BJ (cell line): ENCODE measurements around the gene IFRD2. TPM values are rescaled to one million over a fixed set of nuclear protein-coding genes. Genes with fewer than 3 reads are reported as not detected.
"Not testable (repeated sequence)": the region's sequence is repeated elsewhere in the genome, so short reads cannot be mapped to it uniquely, and the experiment has no call there.

Source experiments
- CTCF ChIA-PET: fragments of 350-600 bp; formaldehyde crosslinking; extraction: SDS; loops from one replicate; lab custom pipeline; 2021; ENCODE audit warnings: antibody characterized with exemption, inconsistent platforms; lab: Yijun Ruan, JAX
- POLR2A ChIA-PET: fragments of 300-600 bp; sonication (Branson Sonifier 250); formaldehyde crosslinking; extraction: SDS; loops from one replicate; lab custom pipeline; 2021; ENCODE audit warnings: antibody characterized with exemption; lab: Charles Lee
- DNase-seq: peaks from one replicate; pipeline ENCODE4 v3.0.0-alpha.2; 2011; ENCODE audit warnings: low read depth
- H3K27me3 ChIP-seq: 2 replicates; pipeline ENCODE4 v1.6.0; 2011; ENCODE audit warnings: low read length; ENCODE audit not compliant: control insufficient read depth, insufficient read depth
- H3K36me3 ChIP-seq: 2 replicates; pipeline ENCODE4 v1.5.1; 2011; ENCODE audit warnings: low read length; ENCODE audit not compliant: control insufficient read depth, insufficient read depth
- H3K4me3 ChIP-seq: 2 replicates; pipeline ENCODE4 v1.5.1; 2011; ENCODE audit warnings: low read depth, mild to moderate bottlenecking, control low read depth, low read length
- polyA plus RNA-seq: library from polyadenylated mRNA; depleted of rRNA; stranded (reverse); fragments of >200 nt; gene quantifications from 2 replicates; pipeline ENCODE4 v1.2.3, GENCODE V29; 2011
- TF ChIP-seq, protein P1 (sequence below): IDR thresholded peaks from 2 replicates; pipeline ENCODE4 v1.5.1; 2011; ENCODE audit warnings: low read depth, mild to moderate bottlenecking, control low read depth, inconsistent platforms, low read length, moderate library complexity; ENCODE audit not compliant: insufficient read depth

IFRD2 gene
- polyA plus RNA-seq, 1 experiment, result 56.7 TPM

DNA sequence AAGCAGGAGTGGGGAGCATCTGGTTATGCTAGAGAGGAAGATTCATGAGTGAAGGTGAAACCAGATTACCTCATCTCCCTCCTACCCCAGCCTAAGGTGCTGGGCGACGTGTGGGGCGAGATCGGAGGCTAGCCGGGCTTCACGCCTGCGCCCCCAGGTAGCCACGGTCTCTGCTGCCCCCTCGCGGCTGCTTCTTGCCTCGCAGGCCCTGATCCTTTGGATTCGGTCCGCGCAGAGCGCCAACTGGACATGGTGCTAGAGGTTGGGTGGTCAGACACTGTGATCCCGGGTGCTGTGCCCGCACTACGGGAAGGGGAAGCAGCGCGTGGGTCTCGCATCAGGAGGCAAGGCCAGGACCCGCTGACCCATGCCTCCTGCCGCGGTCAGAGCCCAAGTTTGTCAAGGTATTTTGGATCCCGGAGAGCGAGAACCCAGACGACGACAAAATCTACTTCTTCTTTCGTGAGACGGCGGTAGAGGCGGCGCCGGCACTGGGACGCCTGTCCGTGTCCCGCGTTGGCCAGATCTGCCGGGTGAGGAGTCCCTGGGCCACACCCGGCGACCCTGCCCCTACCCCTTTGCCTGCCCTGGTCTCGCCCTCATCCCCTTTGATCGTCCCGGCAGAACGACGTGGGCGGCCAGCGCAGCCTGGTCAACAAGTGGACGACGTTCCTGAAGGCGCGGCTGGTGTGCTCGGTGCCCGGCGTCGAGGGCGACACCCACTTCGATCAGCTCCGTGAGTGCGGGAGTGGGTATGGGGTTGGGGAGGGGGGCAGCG is 19.1 kb downstream of the IFRD2 start:
- TF ChIP-seq, protein P1, sequence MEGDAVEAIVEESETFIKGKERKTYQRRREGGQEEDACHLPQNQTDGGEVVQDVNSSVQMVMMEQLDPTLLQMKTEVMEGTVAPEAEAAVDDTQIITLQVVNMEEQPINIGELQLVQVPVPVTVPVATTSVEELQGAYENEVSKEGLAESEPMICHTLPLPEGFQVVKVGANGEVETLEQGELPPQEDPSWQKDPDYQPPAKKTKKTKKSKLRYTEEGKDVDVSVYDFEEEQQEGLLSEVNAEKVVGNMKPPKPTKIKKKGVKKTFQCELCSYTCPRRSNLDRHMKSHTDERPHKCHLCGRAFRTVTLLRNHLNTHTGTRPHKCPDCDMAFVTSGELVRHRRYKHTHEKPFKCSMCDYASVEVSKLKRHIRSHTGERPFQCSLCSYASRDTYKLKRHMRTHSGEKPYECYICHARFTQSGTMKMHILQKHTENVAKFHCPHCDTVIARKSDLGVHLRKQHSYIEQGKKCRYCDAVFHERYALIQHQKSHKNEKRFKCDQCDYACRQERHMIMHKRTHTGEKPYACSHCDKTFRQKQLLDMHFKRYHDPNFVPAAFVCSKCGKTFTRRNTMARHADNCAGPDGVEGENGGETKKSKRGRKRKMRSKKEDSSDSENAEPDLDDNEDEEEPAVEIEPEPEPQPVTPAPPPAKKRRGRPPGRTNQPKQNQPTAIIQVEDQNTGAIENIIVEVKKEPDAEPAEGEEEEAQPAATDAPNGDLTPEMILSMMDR, result peak; percentile 97
- POLR2A ChIA-PET, result interaction anchor here (0.6 kb wide), 2 partner anchors 38 to 46 kb away, joined by 4 to 12 read pairs; no protein-coding TSS in a partner anchor
- DNase-seq, result no peak
- Histone ChIP-seq H3K4me3 (no peak overlapping the region), H3K36me3 (peaks cover 29% of the 10 kb centered on the region), H3K27me3 (no peaks in the 10 kb centered on the region)
- CTCF ChIA-PET, result interaction anchor here (0.6 to 6.0 kb wide), 11 partner anchors 12 to 80 kb away, joined by 3 to 58 read pairs (median 3); partner anchors contain the start of genes GNAT1 and IFRD2

DNA sequence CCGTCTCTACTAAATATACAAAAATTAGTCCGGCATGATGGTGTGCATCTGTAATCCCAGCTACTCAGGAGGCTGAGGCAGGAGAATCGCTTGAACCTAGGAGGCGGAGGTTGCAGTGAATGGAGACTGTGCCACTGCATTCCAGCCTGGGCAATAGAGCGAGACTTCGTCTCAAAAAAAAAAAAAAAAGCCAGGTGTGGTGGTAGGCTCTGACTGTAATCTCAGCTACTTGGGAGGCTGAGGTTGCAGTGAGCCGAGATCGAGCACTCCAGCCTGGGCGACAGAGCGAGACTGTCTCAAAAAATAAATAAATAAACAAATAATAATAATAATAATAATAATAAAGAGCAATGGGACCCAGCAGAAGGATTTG is 19.7 kb downstream of the IFRD2 start:
- not testable (repeated sequence) for DNase-seq, H3K4me3 ChIP-seq, H3K27me3 ChIP-seq
- CTCF ChIA-PET, result interaction anchor here (0.7 to 6.0 kb wide), 8 partner anchors 8 to 80 kb away, joined by 3 to 58 read pairs (median 4); partner anchors contain the start of genes GNAT1 and IFRD2
- POLR2A ChIA-PET, result interaction anchor here (0.6 kb wide), 1 partner anchor 46 kb away, joined by 12 read pairs; no protein-coding TSS in a partner anchor
- peaks cover 27% of the 10 kb centered on the region for H3K36me3 ChIP-seq

- POLR2A ChIA-PET, result no interaction called here
These were observed 20.8 kb downstream of the IFRD2 start for GRCh38 chr3:50271314-50271936.

DNA sequence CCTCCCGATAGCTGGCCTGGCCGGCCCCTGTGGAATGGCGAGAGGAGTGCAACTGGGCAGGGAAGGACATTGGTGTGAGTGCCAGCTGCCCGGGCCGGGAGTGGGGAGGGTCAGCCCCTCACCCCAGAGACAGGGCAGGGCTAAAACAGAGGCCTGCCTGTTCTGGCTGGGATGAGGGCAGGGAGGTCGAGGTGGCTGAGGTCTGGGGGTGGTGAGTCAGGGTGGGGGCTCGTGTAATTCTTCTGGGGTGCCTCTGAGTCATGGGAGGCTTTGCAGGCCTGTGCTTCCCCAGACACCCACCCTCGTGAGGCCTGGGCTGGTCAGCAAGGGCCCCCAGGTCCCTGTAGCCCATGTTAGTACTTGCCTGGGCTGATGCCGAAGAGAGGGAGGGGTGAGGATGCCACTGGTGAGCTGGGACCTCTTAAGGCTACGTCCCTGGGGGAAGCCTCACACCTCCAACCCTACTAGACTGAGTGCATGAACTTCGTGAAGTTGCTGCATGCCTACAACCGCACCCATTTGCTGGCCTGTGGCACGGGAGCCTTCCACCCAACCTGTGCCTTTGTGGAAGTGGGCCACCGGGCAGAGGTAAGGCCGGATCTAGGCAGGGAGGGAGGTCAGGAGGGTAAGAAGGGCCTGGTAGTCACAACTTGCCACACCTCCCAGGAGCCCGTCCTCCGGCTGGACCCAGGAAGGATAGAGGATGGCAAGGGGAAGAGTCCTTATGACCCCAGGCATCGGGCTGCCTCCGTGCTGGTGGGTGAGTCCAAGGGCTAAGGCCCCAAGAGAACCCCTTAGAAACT is 21.6 kb downstream of the IFRD2 start:
- DNase-seq, result no peak
- POLR2A ChIA-PET, result no interaction called here
- no peaks in the 10 kb centered on the region for H3K27me3 ChIP-seq
- CTCF ChIA-PET, result interaction anchor here (0.6 to 6.0 kb wide), 11 partner anchors 10 to 148 kb away, joined by 3 to 58 read pairs (median 6); partner anchors contain the start of genes GNAI2, GNAT1 and TUSC2
- TF ChIP-seq, protein P1, result no peak
- H3K4me3 ChIP-seq, result peak overlapping the region; percentile 50
- peaks cover 19% of the 10 kb centered on the region for H3K36me3 ChIP-seq

More at GRCh38 chr3:50271314-50271936, 20.8 kb downstream of the IFRD2 start:
- CTCF ChIA-PET, result interaction anchor here (1.0 to 6.0 kb wide), 7 partner anchors 10 to 149 kb away, joined by 3 to 58 read pairs (median 6); partner anchors contain the start of genes GNAT1 and IFRD2
- H3K4me3 ChIP-seq, result no peak overlapping the region
- H3K27me3 ChIP-seq, result no peaks in the 10 kb centered on the region
- H3K36me3 ChIP-seq, result peaks cover 23% of the 10 kb centered on the region
- no peak for DNase-seq
- TF ChIP-seq, protein P1, result no peak

- DNase-seq, result no peak
- POLR2A ChIA-PET, result interaction anchor here (0.5 kb wide), 1 partner anchor 29 kb away, joined by 4 read pairs; the partner anchor contains the start of genes HYAL3 and NAA80
- Histone ChIP-seq H3K36me3 (peaks cover 14% of the 10 kb centered on the region), H3K4me3 (peak overlapping the region; percentile 50), H3K27me3 (no peaks in the 10 kb centered on the region)
- TF ChIP-seq, protein P1, result no peak
- CTCF ChIA-PET, result interaction anchor here (0.6 to 5.5 kb wide), 13 partner anchors 9 to 147 kb away, joined by 3 to 58 read pairs (median 6); partner anchors contain the start of genes GNAI2, HYAL3, LSMEM2 and NAA80
These were observed 22.2 kb downstream of the IFRD2 start for GRCh38 chr3:50269977-50270413.
